SK-N-SH (cell line): ENCODE data around the gene NIF3L1. TPM values are rescaled to one million over a fixed set of nuclear protein-coding genes. Genes with fewer than 3 reads are reported as not detected.
A peak's percentile ranks its signal among the peaks of the same experiment; 100 is the strongest.

Experiments used
- CTCF ChIA-PET: fragments of 300-600, 350-600 bp; formaldehyde crosslinking; extraction: SDS; loops from one replicate; lab custom pipeline; 2021; lab: Yijun Ruan, JAX
- POLR2A ChIA-PET: fragments of 350-600 bp; sonication (Branson Sonifier 250); formaldehyde crosslinking; extraction: SDS; loops from one replicate; lab custom pipeline; 2020; ENCODE audit warnings: antibody characterized with exemption, inconsistent platforms; lab: Yijun Ruan, JAX
- DNase-seq: peaks from one replicate; pipeline ENCODE4 v3.0.0; 2012
- H2AFZ ChIP-seq: fragments of 200-600 bp; sonication (generic); 2 replicates; pipeline ENCODE4 v1.8.1; 2016; ENCODE audit warnings: antibody characterized with exemption, mild to moderate bottlenecking, low read depth
- H3F3A ChIP-seq: fragments of 200-600 bp; sonication (generic); replicated peaks from 2 replicates; pipeline ENCODE3; 2016; ENCODE audit warnings: antibody characterized with exemption, mild to moderate bottlenecking; ENCODE audit not compliant: insufficient read depth
- H3K27ac ChIP-seq, 2 experiments: fragments of 200-500 bp in 1 of 2; fragments of 200-600 bp in 1 of 2; sonication (Bioruptor generic) in 1 of 2; sonication (generic), shearing (Covaris generic) in 1 of 2; 2 replicates each; pipeline versions ENCODE4 v1.5.1 to v1.6.1; 2014 to 2016; ENCODE audit warnings: low read depth in 2 of 2, inconsistent platforms in 1 of 2, low read length in 1 of 2, mild to moderate bottlenecking in 1 of 2, mixed read lengths in 1 of 2
- H3K27me3 ChIP-seq: fragments of 200-600 bp; sonication (generic), shearing (Covaris generic); 2 replicates; pipeline ENCODE4 v1.6.1; 2016; ENCODE audit warnings: mixed run types; ENCODE audit not compliant: insufficient read depth
- H3K36me3 ChIP-seq, 2 experiments: fragments of 200-500 bp in 1 of 2; fragments of 200-600 bp in 1 of 2; sonication (Bioruptor generic) in 1 of 2; sonication (generic) in 1 of 2; replicated peaks in 1 of 2; 2 replicates each; pipeline versions ENCODE3 to v1.5.1; 2014 to 2016; ENCODE audit warnings: low read length in 1 of 2, mild to moderate bottlenecking in 1 of 2; ENCODE audit not compliant: insufficient read depth in 2 of 2, control insufficient read depth in 1 of 2
- H3K4me1 ChIP-seq, 2 experiments: fragments of 200-500 bp in 1 of 2; fragments of 200-600 bp in 1 of 2; sonication (Bioruptor generic) in 1 of 2; sonication (generic), shearing (Covaris generic) in 1 of 2; 2 replicates each; pipeline versions ENCODE4 v1.5.1 to v1.6.1; 2014 to 2016; ENCODE audit warnings: low read depth in 1 of 2, low read length in 1 of 2, mixed run types in 1 of 2; ENCODE audit not compliant: insufficient read depth in 2 of 2, control insufficient read depth in 1 of 2
- H3K4me2 ChIP-seq: fragments of 200-600 bp; sonication (generic), shearing (Covaris generic); 2 replicates; pipeline ENCODE4 v1.6.1; 2017; ENCODE audit warnings: mixed run types
- H3K4me3 ChIP-seq, 2 experiments: fragments of 200-500 bp in 1 of 2; fragments of 200-600 bp in 1 of 2; sonication (Bioruptor generic) in 1 of 2; sonication (generic), shearing (Covaris generic) in 1 of 2; 2 replicates each; pipeline versions ENCODE4 v1.5.1 to v1.8.1; 2014 to 2016; ENCODE audit warnings: low read depth in 2 of 2, inconsistent platforms in 1 of 2, low read length in 1 of 2, mild to moderate bottlenecking in 1 of 2, mixed read lengths in 1 of 2, moderate library complexity in 1 of 2
- H3K79me2 ChIP-seq: fragments of 200-600 bp; sonication (generic); 2 replicates; pipeline ENCODE4 v1.8.1; 2017; ENCODE audit warnings: mild to moderate bottlenecking; ENCODE audit not compliant: insufficient read depth
- H3K9ac ChIP-seq: fragments of 200-600 bp; sonication (generic); 2 replicates; pipeline ENCODE4 v1.6.1; 2017; ENCODE audit warnings: mixed run types
- H3K9me2 ChIP-seq: fragments of 200-600 bp; sonication (generic); 2 replicates; pipeline ENCODE4 v1.6.1; 2017; ENCODE audit warnings: mixed run types
- H3K9me3 ChIP-seq: fragments of 200-600 bp; sonication (generic); 2 replicates; pipeline ENCODE4 v1.6.1; 2017; ENCODE audit warnings: mixed run types, mild to moderate bottlenecking, moderate library complexity
- H4K20me1 ChIP-seq: fragments of 200-600 bp; sonication (generic); 2 replicates; pipeline ENCODE4 v1.6.1; 2017; ENCODE audit warnings: mild to moderate bottlenecking, mixed run types; ENCODE audit not compliant: insufficient read depth
- ELF1 ChIP-seq: IDR thresholded peaks from 2 replicates; pipeline ENCODE4 v1.4.0; 2012
- FOXM1 ChIP-seq: IDR thresholded peaks from 2 replicates; pipeline ENCODE4 v1.4.0; 2012; ENCODE audit warnings: low read depth, mild to moderate bottlenecking
- GABPA ChIP-seq: IDR thresholded peaks from 2 replicates; pipeline ENCODE4 v1.4.0; 2012; ENCODE audit warnings: low read depth, mild to moderate bottlenecking
- GATA2 ChIP-seq: sonication (generic); formaldehyde crosslinking; IDR thresholded peaks from 2 replicates; pipeline ENCODE4 v1.5.0; 2020; ENCODE audit warnings: mild to moderate bottlenecking, missing genetic modification reagents
- MAX ChIP-seq: IDR thresholded peaks from 2 replicates; pipeline ENCODE4 v1.4.0; 2012; ENCODE audit warnings: low read depth
- MXI1 ChIP-seq: IDR thresholded peaks from 2 replicates; pipeline ENCODE4 v1.6.1; 2012; ENCODE audit warnings: mild to moderate bottlenecking, low read depth, low read length, improper control_type of control experiment
- POLR2AphosphoS5 ChIP-seq: IDR thresholded peaks from 2 replicates; pipeline ENCODE4 v1.6.1; 2012; ENCODE audit warnings: low read depth, low read length
- RAD21 ChIP-seq: IDR thresholded peaks from 2 replicates; pipeline ENCODE4 v1.6.1; 2012; ENCODE audit warnings: mild to moderate bottlenecking, low read length
- RCOR1 ChIP-seq: fragments of 150-350 bp; IDR thresholded peaks from 2 replicates; pipeline ENCODE4 v1.6.1; 2017; ENCODE audit warnings: antibody characterized with exemption, low read length
- RXRA ChIP-seq: IDR thresholded peaks from 2 replicates; pipeline ENCODE4 v1.4.0; 2012; ENCODE audit warnings: low read depth, mild to moderate bottlenecking, borderline replicate concordance
- SIN3A ChIP-seq: IDR thresholded peaks from 2 replicates; pipeline ENCODE4 v1.6.1; 2012; ENCODE audit warnings: low read depth, mild to moderate bottlenecking, low read length, moderate library complexity, borderline replicate concordance
- TEAD4 ChIP-seq: IDR thresholded peaks from 2 replicates; pipeline ENCODE4 v1.4.0; 2012; ENCODE audit warnings: mild to moderate bottlenecking, borderline replicate concordance; ENCODE audit not compliant: insufficient read depth
- USF1 ChIP-seq: IDR thresholded peaks from 2 replicates; pipeline ENCODE4 v1.4.0; 2012; ENCODE audit warnings: low read depth, borderline replicate concordance
- WGBS: methylation state at CpG from one replicate; pipeline ENCODE4 v1.1.6; 2017; ENCODE audit warnings: low lambda C conversion rate; 5-methylcytosine and 5-hydroxymethylcytosine counted together
- polyA plus RNA-seq, 3 experiments: library from polyadenylated mRNA; depleted of rRNA; stranded (reverse); fragments of >200 nt; gene quantifications; 2 replicates each; pipeline ENCODE4 v1.2.3, GENCODE V29; 2012

NIF3L1 gene
- polyA plus RNA-seq, 1 of the 3 experiments (the other 2 are of a cell fraction), result 52.4 TPM

GRCh38 chr2:200861617-200862155 lies 27.5 kb upstream of the NIF3L1 start (continued):
- no peak for TF ChIP-seq RXRA
- no peak for TF ChIP-seq MXI1
- TF ChIP-seq RCOR1, result no peak
- no peak for TF ChIP-seq ELF1

GRCh38 chr2:200862532-200863000 lies 26.6 kb upstream of the NIF3L1 start:
- whole genome bisulfite sequencing, result under 1% methylated on average over 13 of the region's 13 CpGs
- TF ChIP-seq GATA2 (CRISPR knock-in tag) (no peak), SIN3A (no peak), MXI1 (peak; percentile 91), GABPA (no peak), TEAD4 (no peak), RAD21 (no peak), USF1 (peak; percentile 41; the same call in 1 of the 2 replicates), FOXM1 (no peak)
- TF ChIP-seq, all 33 proteins: peak for 2
- Histone ChIP-seq H3K9me3 (no peaks in the 10 kb centered on the region), H2AFZ (no peak overlapping the region), H3K4me2 (peak overlapping the region; percentile 73), H4K20me1 (peaks cover 60% of the 10 kb centered on the region), H3K27me3 (no peaks in the 10 kb centered on the region), H3K9ac (peak overlapping the region; percentile 96), H3K27ac (peak overlapping the region; percentile 53 to 97; a peak in 3 of 4 replicates), H3K9me2 (no peaks in the 10 kb centered on the region), H3F3A (peaks cover 15% of the 10 kb centered on the region), H3K4me1 (peaks cover 20 to 27% of the 10 kb centered on the region in 2 experiments; a peak in 3 of 4 replicates), H3K36me3 (peaks cover 36 to 50% of the 10 kb centered on the region in 2 experiments), H3K4me3 (peak overlapping the region; percentile 94 to 96), H3K79me2 (peaks cover 69% of the 10 kb centered on the region)
- peak; percentile 33 for DNase-seq
- ChIA-PET CTCF (no interaction called here), POLR2A (no interaction called here)

GRCh38 chr2:200863782-200864175 lies 25.4 kb upstream of the NIF3L1 start:
- Histone ChIP-seq H4K20me1 (peaks cover 48% of the 10 kb centered on the region), H3K9me3 (no peaks in the 10 kb centered on the region), H3K4me2 (peak overlapping the region; percentile 73), H3K36me3 (peaks cover 28 to 38% of the 10 kb centered on the region in 2 experiments), H2AFZ (no peak overlapping the region), H3K4me1 (peaks cover 20 to 27% of the 10 kb centered on the region in 2 experiments; a peak in 3 of 4 replicates), H3F3A (peaks cover 17% of the 10 kb centered on the region), H3K79me2 (peaks cover 57% of the 10 kb centered on the region), H3K27me3 (no peaks in the 10 kb centered on the region), H3K27ac (peak overlapping the region; percentile 97), H3K4me3 (peak overlapping the region; percentile 94 to 96), H3K9ac (peak overlapping the region; percentile 96), H3K9me2 (no peaks in the 10 kb centered on the region)
- TF ChIP-seq MAX, result 0 out of 2 replicates have a peak, but pooled peaks have one; percentile 24
- TF ChIP-seq POLR2AphosphoS5, result no peak
- WGBS, result 3% methylated on average over 19 of the region's 19 CpGs
- POLR2A ChIA-PET, result interaction anchor here (0.6 to 2.0 kb wide), 9 partner anchors 10 to 338 kb away, joined by 3 to 17 read pairs (median 4); partner anchors contain the start of genes BZW1, CFLAR, NIF3L1 and PPIL3
- no peak for DNase-seq
- CTCF ChIA-PET, result interaction anchor here (1.3 to 1.5 kb wide), 2 partner anchors 151 to 205 kb away, joined by 3 to 8 read pairs; no protein-coding TSS in a partner anchor
